ENCODE data around the gene PPP2R3A.

GRCh38 chr3:136109499-136109898 is 144.0 kb downstream of the PPP2R3A start:
- no peak for TF ChIP-seq CTCF (conservative IDR thresholded peaks at IDR 0.05; ENCODE audit: low read depth, low read length)
- no peak for TF ChIP-seq EZH2 (IDR thresholded peaks at IDR 0.05; ENCODE audit: borderline replicate concordance, low read depth, low read length, poor library complexity, severe bottlenecking)

All from A673 (cell line).